Skin epidermis (tissue), 12 donors: ENCODE data around the gene UTY.
"Not testable (repeated sequence)": the region's sequence is repeated elsewhere in the genome, so short reads cannot be mapped to it uniquely, and the experiment has no call there.

ENCODE experiments used
- H3K27ac ChIP-seq, 21 experiments: fragments of 200-600 bp; sonication (generic) in 11 of 21; one replicate each; pipeline ENCODE4 v1.5.0; 2020; ENCODE audit warnings: mild to moderate bottlenecking in 3 of 21, inconsistent platforms in 2 of 21, moderate library complexity in 2 of 21
- H3K4me3 ChIP-seq, 7 experiments: fragments of 200-600 bp; sonication (generic) in 2 of 7; one replicate each; pipeline ENCODE4 v1.5.0; 2020; ENCODE audit warnings: inconsistent platforms in 2 of 7, mild to moderate bottlenecking in 2 of 7, moderate library complexity in 1 of 7

Gene UTY

GRCh38 chrY:13330651-13331050 lies 149.2 kb downstream of the UTY start:
- no peak overlapping the region for H3K27ac ChIP-seq
- H3K4me3 ChIP-seq = no peak overlapping the region

- Histone ChIP-seq H3K4me3 (no peak overlapping the region), H3K27ac (no peak overlapping the region)
Observed at GRCh38 chrY:13312966-13313365, 166.9 kb downstream of the UTY start.

- no peak overlapping the region for H3K4me3 ChIP-seq
- H3K27ac ChIP-seq = no peak overlapping the region
Observed at GRCh38 chrY:13307959-13308358, 171.9 kb downstream of the UTY start.

GRCh38 chrY:13300795-13301194 lies 179.0 kb downstream of the UTY start:
- no peak overlapping the region for H3K4me3 ChIP-seq
- no peak overlapping the region for H3K27ac ChIP-seq

GRCh38 chrY:13299411-13299810 lies 180.4 kb downstream of the UTY start:
- no peak overlapping the region for H3K4me3 ChIP-seq
- H3K27ac ChIP-seq = no peak overlapping the region

- Histone ChIP-seq H3K4me3 (no peak overlapping the region), H3K27ac (no peak overlapping the region)
Observed at GRCh38 chrY:13296176-13296890, 183.5 kb downstream of the UTY start.

- Histone ChIP-seq H3K4me3 (no peak overlapping the region), H3K27ac (no peak overlapping the region)
Observed at GRCh38 chrY:13295026-13295425, 184.8 kb downstream of the UTY start.

- Histone ChIP-seq H3K27ac (no peak overlapping the region), H3K4me3 (no peak overlapping the region)
Observed at GRCh38 chrY:13291199-13291598, 188.6 kb downstream of the UTY start.

- not testable (repeated sequence) for H3K4me3 ChIP-seq
- H3K27ac ChIP-seq = peak overlapping the region in 1 of 21 experiments; percentile 14
Observed at GRCh38 chrY:13282151-13283054, 197.4 kb downstream of the UTY start.

- Histone ChIP-seq H3K4me3 (no peak overlapping the region), H3K27ac (no peak overlapping the region)
Observed at GRCh38 chrY:13279561-13279960, 200.3 kb downstream of the UTY start.

- H3K4me3 ChIP-seq = no peak overlapping the region
- H3K27ac ChIP-seq = no peak overlapping the region
Observed at GRCh38 chrY:13271706-13272105, 208.1 kb downstream of the UTY start.

GRCh38 chrY:13253941-13254440 lies 225.8 kb downstream of the UTY start:
- not testable (repeated sequence) for H3K27ac ChIP-seq, H3K4me3 ChIP-seq

GRCh38 chrY:13250421-13250820 lies 229.4 kb downstream of the UTY start:
- H3K4me3 ChIP-seq = no peak overlapping the region
- H3K27ac ChIP-seq = no peak overlapping the region

GRCh38 chrY:13243716-13244115 lies 236.1 kb downstream of the UTY start:
- Histone ChIP-seq H3K4me3 (no peak overlapping the region), H3K27ac (no peak overlapping the region)

GRCh38 chrY:13233901-13234300 lies 245.9 kb downstream of the UTY start:
- H3K27ac ChIP-seq = no peak overlapping the region

GRCh38 chrY:13233118-13233517 lies 246.7 kb downstream of the UTY start:
- Histone ChIP-seq H3K27ac (no peak overlapping the region), H3K4me3 (no peak overlapping the region)

More at GRCh38 chrY:13233901-13234300, 245.9 kb downstream of the UTY start:
- H3K4me3 ChIP-seq = no peak overlapping the region

- no peak overlapping the region for H3K4me3 ChIP-seq
- H3K27ac ChIP-seq = no peak overlapping the region
Observed at GRCh38 chrY:13227354-13227953, 252.4 kb downstream of the UTY start.

- no peak overlapping the region for H3K27ac ChIP-seq
- H3K4me3 ChIP-seq = no peak overlapping the region
Observed at GRCh38 chrY:13210961-13211646, 268.7 kb downstream of the UTY start.

GRCh38 chrY:13205214-13205613 lies 274.6 kb downstream of the UTY start:
- Histone ChIP-seq H3K27ac (no peak overlapping the region), H3K4me3 (no peak overlapping the region)
